Activated CD4-positive, alpha-beta T cell treated with anti-CD3 and anti-CD28 coated beads, Interleukin-2, amount 50 U/mL, for 48 hours (primary cell): ENCODE results near the gene SELENOV.
A peak's percentile ranks its signal among the peaks of the same experiment; 100 is the strongest.

Source experiments
- DNase-seq, 2 experiments: peaks; one replicate each; pipeline ENCODE4 v3.0.0-alpha.2; 2020

The SELENOV gene

DNA sequence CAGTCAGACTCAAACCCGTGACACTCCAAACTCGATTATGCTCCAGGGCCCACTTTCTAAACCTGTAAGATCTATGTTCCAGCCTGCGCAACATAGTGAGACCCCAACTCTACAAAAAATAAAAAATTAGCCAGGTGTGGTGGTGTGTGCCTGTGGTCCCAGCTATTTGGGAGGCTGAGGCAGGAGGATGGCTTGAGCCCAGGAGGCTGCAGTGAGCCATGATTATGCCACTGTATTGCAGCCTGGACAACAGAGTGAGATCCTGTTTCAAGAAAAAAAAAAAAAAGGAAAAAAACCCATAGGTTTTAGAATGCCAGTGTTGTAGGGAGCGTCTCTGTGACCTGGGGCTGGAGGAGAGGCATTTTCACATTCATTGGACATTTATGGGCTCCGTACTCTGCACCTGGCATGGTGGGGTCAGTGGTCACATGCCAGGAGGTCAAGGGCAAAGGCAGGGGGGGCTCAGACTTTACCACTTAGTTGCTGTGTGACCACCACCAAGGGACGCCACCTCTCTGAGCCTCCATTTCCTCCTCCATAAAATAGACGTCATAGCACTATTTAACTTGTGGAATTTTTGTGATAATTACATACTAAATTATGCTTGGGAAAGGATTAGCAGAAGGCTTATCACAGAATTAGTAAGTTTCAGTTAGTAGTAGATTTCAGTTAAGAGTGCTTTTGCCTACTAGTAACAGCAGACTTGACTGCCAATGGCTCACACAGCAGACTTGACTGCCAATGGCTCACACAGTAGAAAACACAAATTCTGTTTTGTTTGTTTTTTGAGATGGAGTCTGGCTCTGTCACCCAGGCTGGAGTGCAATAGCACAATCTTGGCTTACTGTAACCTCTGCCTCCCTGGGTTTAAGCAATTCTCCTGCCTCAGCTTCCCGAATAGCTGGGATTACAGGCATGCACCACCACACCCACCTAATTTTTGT, 5.9 kb downstream of the SELENOV start:
- DNase-seq: no peak

DNA sequence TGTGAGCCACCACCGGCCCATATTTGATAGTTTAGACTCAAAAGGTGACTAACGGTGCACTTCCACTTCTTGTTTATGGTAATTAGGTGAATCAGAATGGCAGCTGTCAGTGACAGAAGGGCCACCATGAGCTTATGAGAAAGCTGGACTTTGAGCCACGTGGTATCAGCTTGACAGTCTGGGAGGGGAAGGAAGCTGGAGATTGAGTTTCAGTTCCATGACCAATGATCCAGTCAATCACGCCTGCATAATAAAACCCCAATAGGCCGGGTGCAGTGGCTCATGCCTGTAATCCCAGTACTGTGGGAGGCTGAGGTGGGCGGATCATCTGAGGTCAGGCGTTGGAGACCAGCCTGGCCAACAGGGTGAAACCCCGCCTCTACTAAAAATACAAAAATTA, 9.6 kb downstream of the SELENOV start:
- no peak for DNase-seq

DNA sequence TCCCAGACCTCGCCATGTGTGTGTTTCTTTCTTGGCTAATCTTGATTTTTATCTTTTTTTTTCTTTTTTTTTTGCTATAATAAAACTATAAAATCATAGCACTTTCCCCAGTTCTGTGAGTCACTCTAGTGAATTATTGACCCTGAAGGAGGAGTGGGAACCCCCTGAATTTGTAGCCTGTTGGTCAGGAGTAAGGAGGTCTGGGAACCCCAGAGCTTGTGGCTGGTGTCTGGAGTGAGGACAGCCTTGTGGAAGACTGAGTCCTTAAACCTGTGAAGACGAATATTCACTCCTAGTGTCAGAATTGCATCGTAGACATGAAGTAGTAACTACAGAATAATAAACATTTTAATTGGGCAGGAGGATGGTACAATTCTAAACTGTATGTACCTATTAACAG, 10.3 kb downstream of the SELENOV start:
- DNase-seq: no peak

DNA sequence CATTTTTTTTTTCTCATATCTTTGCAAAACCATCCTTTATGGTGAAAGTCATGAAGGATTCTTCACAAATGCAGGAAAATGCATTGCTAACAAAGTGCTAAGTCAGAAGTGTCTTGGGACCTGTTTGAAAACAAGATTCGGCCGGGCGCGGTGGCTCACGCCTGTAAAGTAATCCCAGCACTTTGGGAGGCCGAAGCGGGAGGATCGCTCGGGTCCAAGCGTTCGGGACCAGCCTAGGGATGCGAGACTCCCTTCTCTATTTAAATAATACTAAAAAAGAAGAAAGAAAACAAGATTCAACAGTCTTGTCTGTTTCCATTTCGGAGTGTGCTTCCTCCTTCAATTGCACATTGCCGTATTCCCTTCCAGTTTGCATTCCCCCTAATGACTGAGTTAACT, 16.9 kb downstream of the SELENOV start:
- no peak for DNase-seq

DNA sequence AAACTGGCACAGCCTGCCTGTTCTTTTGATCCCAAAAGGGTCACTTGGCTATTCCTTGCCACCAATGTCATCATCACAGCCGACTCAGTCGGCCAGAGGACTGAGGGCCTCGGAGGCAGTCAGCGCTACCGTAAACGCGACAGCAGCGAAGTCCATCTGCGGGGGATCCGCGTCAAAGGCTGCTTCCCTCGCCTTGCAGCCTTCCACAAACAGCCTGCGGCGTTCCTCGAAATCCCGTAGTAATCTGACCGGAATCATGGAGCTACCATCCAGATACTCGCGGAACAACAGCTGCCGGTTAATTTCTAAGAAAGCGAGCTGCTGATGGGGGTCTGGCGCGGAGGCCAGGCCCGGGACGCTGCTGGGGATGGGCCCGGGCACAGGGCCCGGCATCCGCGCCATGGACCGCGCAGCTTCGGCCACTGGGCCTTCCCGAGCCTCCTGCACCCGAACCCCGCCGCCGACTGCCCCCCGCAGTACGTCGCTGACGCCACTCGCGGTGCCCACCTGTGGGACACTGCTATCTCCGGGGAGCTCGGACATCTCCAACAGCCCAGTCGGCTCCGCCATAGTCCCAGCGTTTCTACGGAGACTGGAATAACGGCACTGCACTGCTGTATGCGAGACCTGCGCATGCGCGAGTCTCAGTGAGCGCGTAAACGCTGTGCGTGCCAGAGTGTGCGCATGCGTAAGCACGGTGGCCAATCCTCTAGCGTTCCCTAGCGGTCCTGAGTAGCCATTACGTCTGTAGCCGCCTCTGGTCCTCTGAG, 17.5 kb downstream of the SELENOV start, which contains the start of gene EID2B:
Gene EID2B (minus strand): TSS at position 620 of the 770 bp plus-strand sequence. CDS start 50 bp downstream, at position 570.
- DNase-seq: peak; percentile 93

DNA sequence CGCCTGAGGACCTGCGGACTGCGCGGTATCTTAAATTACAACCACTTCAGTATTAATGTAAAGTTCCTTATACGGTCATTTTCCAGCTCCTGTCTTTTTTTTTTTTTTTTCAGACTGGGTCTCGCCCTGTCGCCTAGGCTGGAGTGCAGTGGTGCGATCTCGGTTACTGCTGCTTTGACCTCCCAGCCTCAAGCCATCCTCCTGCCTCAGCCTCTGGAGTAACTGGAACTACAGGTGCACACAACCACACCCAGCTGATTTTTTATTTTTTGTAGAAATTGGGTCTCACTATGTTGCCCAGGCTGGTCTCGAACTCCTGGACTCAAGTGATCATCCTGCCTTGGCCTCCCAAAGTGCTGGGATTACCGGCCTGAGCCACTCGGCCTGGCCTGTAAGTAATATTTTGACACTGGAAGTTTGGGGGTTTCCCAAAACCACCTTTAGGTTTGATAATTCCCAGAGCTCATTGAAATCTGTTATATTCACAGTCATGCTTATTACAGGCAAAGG, 18.1 kb downstream of the SELENOV start:
- no peak for DNase-seq

GRCh38 chr19:39533791-39534190, 18.9 kb downstream of the SELENOV start:
- DNase-seq: no peak

- DNase-seq: no peak
These were observed 24.2 kb downstream of the SELENOV start for GRCh38 chr19:39539165-39539517.

- peak; percentile 93 to 95 for DNase-seq
These were observed 24.8 kb downstream of the SELENOV start, which contains the start of gene EID2 for GRCh38 chr19:39539518-39540332. Gene EID2 (minus strand): TSS chr19:39540161. CDS start chr19:39540079, 82 bp downstream.

DNA sequence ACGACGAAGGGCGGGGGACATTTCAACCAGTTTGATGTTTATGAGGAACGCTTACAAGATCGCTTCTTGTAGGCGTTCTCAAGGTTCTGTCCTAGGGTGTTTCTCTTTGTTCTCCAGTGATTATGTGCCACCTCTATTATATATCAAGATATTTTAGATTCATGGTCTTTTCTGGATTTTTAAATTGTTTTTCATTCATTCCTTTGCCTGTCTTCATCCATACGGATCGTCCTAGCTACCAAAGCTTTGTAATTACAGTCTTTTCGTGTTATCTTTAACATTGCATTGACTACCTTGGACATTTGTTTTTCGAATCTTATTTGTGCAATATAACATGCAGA, 25.4 kb downstream of the SELENOV start:
- no peak for DNase-seq

DNA sequence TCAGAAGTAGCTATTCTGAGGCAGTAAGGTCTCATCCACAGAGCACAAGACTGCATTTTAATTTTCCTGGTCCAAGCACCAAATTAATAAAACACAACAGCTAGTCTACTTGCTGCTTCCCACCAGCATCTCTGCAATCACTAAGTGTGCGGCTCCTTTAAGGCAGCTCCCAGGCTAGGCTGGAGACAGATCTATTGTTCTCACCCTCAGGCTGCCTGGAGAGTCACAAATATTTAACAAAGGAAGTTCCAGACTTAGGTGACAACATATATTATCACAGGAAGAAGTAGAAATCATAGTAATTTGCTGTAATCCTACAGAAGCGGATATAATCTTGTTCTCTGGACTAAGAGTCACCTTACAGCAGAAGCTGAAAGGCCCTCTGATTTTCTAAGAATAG, 27.3 kb downstream of the SELENOV start:
- DNase-seq: no peak

DNA sequence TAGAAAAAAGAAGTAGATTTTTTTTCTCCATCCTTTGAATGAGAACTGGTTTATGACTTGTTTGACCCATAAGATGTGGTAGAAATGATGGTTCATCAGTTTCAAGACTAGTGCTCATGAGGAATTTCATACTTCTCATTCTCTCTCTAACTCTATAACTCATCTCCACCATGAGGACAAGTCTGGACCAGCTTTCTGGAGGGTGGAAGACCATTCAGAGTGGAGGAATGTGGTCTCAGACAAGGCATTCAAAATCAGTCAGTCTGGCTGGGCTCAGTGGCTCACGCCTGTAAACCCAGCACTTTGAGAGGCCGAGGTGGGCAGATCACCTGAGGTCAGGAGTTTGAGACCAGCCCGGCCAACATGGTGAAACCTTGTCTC, 28.5 kb downstream of the SELENOV start:
- DNase-seq: no peak

GRCh38 chr19:39544226-39544903, 29.4 kb downstream of the SELENOV start:
- no peak for DNase-seq

GRCh38 chr19:39544911-39545310, 30.0 kb downstream of the SELENOV start:
- no peak for DNase-seq

GRCh38 chr19:39546599-39546998, 31.7 kb downstream of the SELENOV start:
- no peak for DNase-seq

DNA sequence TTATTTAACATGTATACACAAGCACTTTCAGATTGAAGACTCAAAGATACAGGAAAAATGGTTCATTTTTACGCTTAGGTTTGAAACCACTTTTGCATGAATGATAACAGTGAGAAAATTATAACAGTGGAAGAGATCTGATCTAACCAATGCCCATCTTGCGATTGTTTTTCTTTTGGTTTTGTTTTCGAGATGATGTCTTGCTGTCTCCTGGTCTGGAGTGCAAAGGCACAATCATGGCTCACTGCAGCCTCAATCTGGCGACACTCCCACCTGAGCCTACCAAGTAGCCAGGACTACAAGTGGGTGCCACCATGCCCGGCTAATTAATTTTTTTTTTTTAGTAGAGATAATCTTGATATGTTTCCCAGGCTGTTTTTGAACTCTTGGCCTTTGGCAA, 35.3 kb downstream of the SELENOV start:
- no peak for DNase-seq

GRCh38 chr19:39553082-39553652, 38.2 kb downstream of the SELENOV start:
- no peak for DNase-seq

DNA sequence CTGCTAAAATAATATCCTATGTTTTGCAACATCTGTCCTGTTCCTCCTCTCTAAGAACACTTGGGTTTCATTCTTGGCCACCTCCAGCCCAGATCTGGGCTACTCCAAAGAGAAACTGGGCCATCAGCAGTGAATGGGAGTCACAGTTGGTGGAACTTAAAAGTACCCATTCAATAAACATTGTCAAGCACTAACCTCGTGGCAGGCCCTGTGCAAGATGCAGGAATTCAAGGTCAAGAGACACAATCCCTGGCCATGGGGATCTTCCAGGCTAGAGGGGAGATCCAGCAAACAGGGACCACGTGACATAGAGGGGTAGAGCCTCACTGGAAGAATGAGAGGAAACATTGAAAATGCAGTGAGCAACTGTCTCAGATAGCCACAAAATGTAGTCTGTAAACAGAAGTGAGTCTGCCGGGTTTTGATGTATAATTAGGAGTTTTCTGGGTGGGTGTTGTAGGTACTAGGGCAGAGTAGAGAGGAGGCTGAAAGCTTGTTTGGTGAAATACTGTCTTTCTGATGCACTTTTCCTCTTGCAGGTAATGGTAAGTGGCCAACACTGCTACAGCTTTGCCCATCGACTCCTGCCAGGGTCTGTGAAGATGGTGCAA, 39.9 kb downstream of the SELENOV start:
- DNase-seq: no peak

DNA sequence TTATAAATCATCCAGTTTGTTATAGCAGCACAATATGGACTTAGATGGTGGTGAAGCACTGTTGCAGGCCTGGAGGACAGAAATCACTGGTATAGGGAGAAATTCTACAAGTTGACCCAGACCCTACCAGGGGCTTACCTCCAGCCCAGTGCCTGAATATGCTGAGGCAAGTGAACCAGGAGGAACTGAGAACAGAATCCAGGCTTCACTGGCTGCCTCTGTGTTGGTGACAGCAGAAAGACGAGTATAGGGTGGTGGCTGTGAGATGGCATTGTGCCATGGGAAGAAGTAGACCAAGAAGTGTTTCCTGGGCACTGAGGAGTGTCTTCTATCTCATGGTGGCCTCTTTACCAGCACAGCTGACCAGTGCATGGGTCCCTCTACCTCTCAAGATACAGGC, 40.9 kb downstream of the SELENOV start:
- no peak for DNase-seq

GRCh38 chr19:39557811-39558623, 43.1 kb downstream of the SELENOV start:
- DNase-seq: no peak
